GM12878 (cell line): ENCODE data around the gene KRTAP10-5. TPM values are rescaled to one million over a fixed set of nuclear protein-coding genes. Genes with fewer than 3 reads are reported as not detected.

Experiments
- ATAC-seq: fragments of 200-7000 bp; cut with Tn5 transposase; 3 replicates; pipeline ENCODE4 v1.9.1; 2020; ENCODE audit warnings: mild to moderate bottlenecking, moderate library complexity
- BruUV-seq: library from RNA; stranded (reverse); fragments of 400-500 nt; replicated peaks from 2 replicates; lab custom pipeline; 2021; lab: Mats Ljungman, UMichigan
- CTCF ChIA-PET: fragments of 300-600 bp; sonication (Branson Sonifier 250); formaldehyde crosslinking; extraction: SDS; loops from one replicate; lab custom pipeline; 2021; ENCODE audit warnings: inconsistent platforms; lab: Yijun Ruan, JAX
- POLR2A ChIA-PET: fragments of 350-600 bp; formaldehyde crosslinking; extraction: SDS; loops from one replicate; lab custom pipeline; 2021; ENCODE audit warnings: inconsistent platforms; lab: Charles Lee
- RAD21 ChIA-PET: fragments of 300-600 bp; sonication (Branson Sonifier 250); formaldehyde crosslinking; loops from one replicate; lab custom pipeline; 2023; ENCODE audit warnings: antibody characterized with exemption; ENCODE audit not compliant: unreplicated experiment; lab: Charles Lee
- SMC1A ChIA-PET: fragments of 300-600 bp; sonication (Branson Sonifier 250); formaldehyde crosslinking; loops from one replicate; lab custom pipeline; 2023; ENCODE audit not compliant: unreplicated experiment, uncharacterized antibody; lab: Charles Lee
- DNase-seq: peaks from one replicate; pipeline ENCODE4 v3.0.0-alpha.2; 2011; ENCODE audit warnings: low read depth, low spot score
- FAIRE-seq: peaks from 3 replicates; lab custom pipeline; 2011; peaks lifted over from hg19 to GRCh38; lab: Jason Lieb, UNC
- H2AFZ ChIP-seq: 2 replicates; pipeline ENCODE4 v1.6.0; 2011; ENCODE audit warnings: low read depth, low read length, control low read depth; ENCODE audit not compliant: control insufficient read depth
- H3K27ac ChIP-seq: 2 replicates; pipeline ENCODE4 v1.5.1; 2011; ENCODE audit warnings: control low read depth; ENCODE audit not compliant: control insufficient read depth, insufficient read depth
- H3K27me3 ChIP-seq, 2 experiments: replicated peaks in 1 of 2; 2 replicates each; pipeline versions ENCODE4 v1.6.0 to v1.6.1; 2011; ENCODE audit warnings: low read length in 1 of 2; ENCODE audit not compliant: control insufficient read depth in 2 of 2, insufficient read depth in 2 of 2
- H3K36me3 ChIP-seq, 2 experiments: 2 replicates each; pipeline ENCODE4 v1.5.1; 2011; ENCODE audit warnings: low read length in 1 of 2; ENCODE audit not compliant: control insufficient read depth in 2 of 2, insufficient read depth in 2 of 2
- H3K4me1 ChIP-seq: 2 replicates; pipeline ENCODE4 v1.6.1; 2011; ENCODE audit warnings: mild to moderate bottlenecking, low read length, moderate library complexity, mixed read lengths; ENCODE audit not compliant: control insufficient read depth, insufficient read depth
- H3K4me2 ChIP-seq: 2 replicates; pipeline ENCODE4 v1.6.0; 2011; ENCODE audit warnings: control low read depth; ENCODE audit not compliant: control insufficient read depth, insufficient read depth
- H3K4me3 ChIP-seq: fragments of 200-600 bp; sonication (generic); 2 replicates; pipeline ENCODE4 v1.5.1; 2016
- H3K79me2 ChIP-seq: 2 replicates; pipeline ENCODE4 v1.6.0; 2011; ENCODE audit warnings: low read length; ENCODE audit not compliant: control insufficient read depth, insufficient read depth
- H3K9ac ChIP-seq: 2 replicates; pipeline ENCODE4 v1.8.0; 2011; ENCODE audit warnings: low read length, control low read depth, mixed read lengths; ENCODE audit not compliant: control insufficient read depth, insufficient read depth
- H3K9me3 ChIP-seq: replicated peaks from 3 replicates; pipeline ENCODE4 v1.5.1; 2011; ENCODE audit warnings: mild to moderate bottlenecking, low read length; ENCODE audit not compliant: control insufficient read depth, insufficient read depth
- H4K20me1 ChIP-seq: 2 replicates; pipeline ENCODE4 v1.6.0; 2011; ENCODE audit not compliant: control insufficient read depth, insufficient read depth
- BMI1 ChIP-seq: fragments of 450-650 bp; IDR thresholded peaks from 2 replicates; pipeline ENCODE4 v1.6.1; 2016; ENCODE audit warnings: mild to moderate bottlenecking, moderate library complexity, borderline replicate concordance
- ESRRA ChIP-seq: IDR thresholded peaks from 2 replicates; pipeline ENCODE4 v1.6.1; 2012; ENCODE audit warnings: mild to moderate bottlenecking, low read length, improper control_type of control experiment
- EZH2 ChIP-seq: IDR thresholded peaks from 2 replicates; pipeline ENCODE4 v1.6.1; 2012; ENCODE audit warnings: low read depth, mild to moderate bottlenecking, control low read depth, inconsistent platforms, low read length, borderline replicate concordance; ENCODE audit not compliant: control insufficient read depth
- HDAC6 ChIP-seq: fragments of 200-600 bp; sonication (generic); IDR thresholded peaks from one replicate; pipeline ENCODE4 v1.8.0; 2017; ENCODE audit warnings: antibody characterized with exemption; ENCODE audit not compliant: unreplicated experiment
- MXI1 ChIP-seq: fragments of 150-350 bp; IDR thresholded peaks from 2 replicates; pipeline ENCODE4 v1.6.1; 2011; ENCODE audit warnings: low read depth, mild to moderate bottlenecking, inconsistent platforms, low read length, improper control_type of control experiment
- NR2C1 ChIP-seq: fragments of 450-650 bp; IDR thresholded peaks from 2 replicates; pipeline ENCODE4 v1.6.1; 2017; ENCODE audit warnings: antibody characterized with exemption, mild to moderate bottlenecking, moderate library complexity
- PAX5 ChIP-seq: IDR thresholded peaks from 2 replicates; pipeline ENCODE4 v1.6.1; 2011; ENCODE audit warnings: low read depth, low read length, borderline replicate concordance
- POLR2A ChIP-seq: IDR thresholded peaks from 2 replicates; pipeline ENCODE4 v1.6.1; 2011; ENCODE audit warnings: low read depth, mild to moderate bottlenecking, low read length
- POLR2AphosphoS5 ChIP-seq: IDR thresholded peaks from 2 replicates; pipeline ENCODE4 v1.6.1; 2011; ENCODE audit warnings: mild to moderate bottlenecking, low read length, inconsistent platforms
- RB1 ChIP-seq: fragments of 450-650 bp; formaldehyde crosslinking; IDR thresholded peaks from 2 replicates; pipeline ENCODE4 v1.6.1; 2017; ENCODE audit warnings: mild to moderate bottlenecking, borderline replicate concordance
- RCOR1 ChIP-seq: conservative IDR thresholded peaks from 2 replicates; pipeline ENCODE4 v1.6.1; 2012; ENCODE audit warnings: low read depth, low read length, improper control_type of control experiment
- SMAD1 ChIP-seq: fragments of 450-650 bp; IDR thresholded peaks from 2 replicates; pipeline ENCODE4 v1.6.1; 2018; ENCODE audit warnings: mild to moderate bottlenecking, low read depth; ENCODE audit not compliant: partially characterized antibody
- WRNIP1 ChIP-seq: IDR thresholded peaks from 2 replicates; pipeline ENCODE4 v1.6.1; 2011; ENCODE audit warnings: low read depth, low read length, improper control_type of control experiment, borderline replicate concordance
- YY1 ChIP-seq: IDR thresholded peaks from 2 replicates; pipeline ENCODE4 v1.6.1; 2011; ENCODE audit warnings: low read depth, mild to moderate bottlenecking, low read length
- WGBS: methylation state at CpG from one replicate; pipeline ENCODE4 v1.1.6; 2016; ENCODE audit warnings: low lambda C conversion rate; ENCODE audit not compliant: insufficient replicate concordance, insufficient coverage; ENCODE audit errors: missing lambda C conversion rate; 5-methylcytosine and 5-hydroxymethylcytosine counted together
- in situ Hi-C: fragments of 300-500 bp; cut with MboI; formaldehyde crosslinking; loops from 9 replicates; pipeline ENCODE4 v1.14.3; 2018; ENCODE audit warnings: mixed read lengths
- intact Hi-C: fragments of 100-400 bp; cut with micrococcal nuclease; formaldehyde crosslinking; loops from one replicate; pipeline ENCODE4 v1.14.2; 2022; ENCODE audit not compliant: unreplicated experiment
- polyA plus RNA-seq, 11 experiments: library from polyadenylated mRNA; depleted of rRNA in 4 of 11; unstranded in 6 of 11; stranded (reverse) in 5 of 11; fragments of >200 nt; fragmentation: Nextera tagmentation in 4 of 11; fragmentation: Illumina TruSeq in 1 of 11; extraction: Ambion mirVana in 4 of 11; extraction: Trizol in 1 of 11; gene quantifications; 1 replicate in 1 of 11; 2 replicates in 10 of 11; pipeline versions ENCODE4 v1.2.1 to v1.2.3, GENCODE V29; 2011 to 2016; ENCODE audit warnings: inconsistent platforms in 2 of 11, missing spikeins in 2 of 11, low read depth in 1 of 11
- total RNA-seq, 4 experiments: library from RNA; depleted of rRNA in 3 of 4; stranded (reverse); fragments of >200 nt in 3 of 4; fragmentation: Illumina TruSeq in 1 of 4; extraction: Trizol in 1 of 4; gene quantifications; 2 replicates each; pipeline versions ENCODE4 v1.2.1 to v1.2.3, GENCODE V29; 2013 to 2021
- TF ChIP-seq, protein P1 (sequence below): fragments of 450-650 bp; IDR thresholded peaks from 2 replicates; pipeline ENCODE4 v1.6.1; 2017; ENCODE audit warnings: mild to moderate bottlenecking
- TF ChIP-seq, protein P2 (sequence below): fragments of 450-650 bp; IDR thresholded peaks from 2 replicates; pipeline ENCODE4 v1.6.1; 2014; ENCODE audit warnings: mild to moderate bottlenecking

KRTAP10-5 gene
- total and polyA plus RNA-seq, 10 of the 15 experiments (the other 5 are each of a cell fraction or from before 2014, with no cell fraction given) = not detected

DNA sequence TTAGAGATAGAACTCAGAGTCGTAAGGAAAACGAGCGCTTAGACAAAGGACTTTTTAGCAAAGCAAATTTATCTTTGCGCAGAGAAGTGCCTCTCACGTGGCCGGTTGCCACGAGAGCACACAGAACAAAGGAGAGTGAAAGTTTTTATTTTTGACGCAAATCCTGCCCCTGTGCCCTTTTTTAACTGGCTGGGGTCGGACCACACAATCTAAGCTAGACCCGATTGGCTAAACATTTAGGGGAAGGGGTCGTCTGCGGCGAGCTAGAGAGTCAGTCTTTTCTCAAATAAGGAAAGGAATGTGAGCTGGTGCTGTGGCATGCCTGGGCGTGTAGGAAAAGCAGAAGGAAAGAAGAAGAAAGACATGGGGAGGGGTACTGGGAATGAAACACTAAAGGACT lies 31.5 kb downstream of the KRTAP10-5 start (continued):
- TF ChIP-seq BMI1 (no peak), PAX5 (no peak), RCOR1 (no peak), RB1 (no peak), EZH2 (no peak), WRNIP1 (no peak)
- TF ChIP-seq, protein P1, sequence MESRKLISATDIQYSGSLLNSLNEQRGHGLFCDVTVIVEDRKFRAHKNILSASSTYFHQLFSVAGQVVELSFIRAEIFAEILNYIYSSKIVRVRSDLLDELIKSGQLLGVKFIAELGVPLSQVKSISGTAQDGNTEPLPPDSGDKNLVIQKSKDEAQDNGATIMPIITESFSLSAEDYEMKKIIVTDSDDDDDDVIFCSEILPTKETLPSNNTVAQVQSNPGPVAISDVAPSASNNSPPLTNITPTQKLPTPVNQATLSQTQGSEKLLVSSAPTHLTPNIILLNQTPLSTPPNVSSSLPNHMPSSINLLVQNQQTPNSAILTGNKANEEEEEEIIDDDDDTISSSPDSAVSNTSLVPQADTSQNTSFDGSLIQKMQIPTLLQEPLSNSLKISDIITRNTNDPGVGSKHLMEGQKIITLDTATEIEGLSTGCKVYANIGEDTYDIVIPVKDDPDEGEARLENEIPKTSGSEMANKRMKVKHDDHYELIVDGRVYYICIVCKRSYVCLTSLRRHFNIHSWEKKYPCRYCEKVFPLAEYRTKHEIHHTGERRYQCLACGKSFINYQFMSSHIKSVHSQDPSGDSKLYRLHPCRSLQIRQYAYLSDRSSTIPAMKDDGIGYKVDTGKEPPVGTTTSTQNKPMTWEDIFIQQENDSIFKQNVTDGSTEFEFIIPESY = no peak

DNA sequence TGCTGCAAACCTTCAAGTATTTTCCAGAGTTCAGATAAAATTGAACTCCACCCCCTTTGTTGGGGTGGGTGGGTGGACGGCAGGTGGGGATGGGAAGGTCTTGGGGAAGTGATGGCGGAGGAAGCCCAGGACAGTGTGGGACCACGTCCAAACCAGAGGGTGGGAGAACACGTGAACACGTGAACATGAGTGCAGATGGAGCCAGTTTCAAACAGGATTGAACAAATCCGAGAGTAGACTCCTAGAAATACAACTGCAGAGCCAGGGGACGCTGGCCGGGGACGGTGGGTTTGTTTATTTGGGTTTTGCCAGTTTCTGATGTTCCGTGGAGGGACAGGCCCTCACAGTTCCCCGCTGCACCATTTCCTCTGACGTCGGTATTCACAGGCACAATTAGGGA lies 32.0 kb downstream of the KRTAP10-5 start:
- H2AFZ ChIP-seq = no peak overlapping the region
- H3K4me3 ChIP-seq = no peak overlapping the region
- RAD21 ChIA-PET = no interaction called here
- H3K9ac ChIP-seq = no peak overlapping the region
- no peak overlapping the region for H3K27ac ChIP-seq
- no peak overlapping the region for H3K4me2 ChIP-seq
- no peak for ATAC-seq
- H3K4me1 ChIP-seq = no peaks in the 10 kb centered on the region
- intact Hi-C loops = no loop called here
- no peaks in the 10 kb centered on the region for H3K79me2 ChIP-seq
- H3K9me3 ChIP-seq = no peaks in the 10 kb centered on the region; the same call in 2 of the 3 replicates
- H3K27me3 ChIP-seq = no peaks in the 10 kb centered on the region
- CTCF ChIA-PET = no interaction called here
- no peaks in the 10 kb centered on the region for H4K20me1 ChIP-seq
- TF ChIP-seq POLR2A (no peak), ESRRA (no peak), SMAD1 (no peak), HDAC6 (no peak), MXI1 (no peak), YY1 (no peak), NR2C1 (no peak), POLR2AphosphoS5 (no peak)
- TF ChIP-seq, protein P2, sequence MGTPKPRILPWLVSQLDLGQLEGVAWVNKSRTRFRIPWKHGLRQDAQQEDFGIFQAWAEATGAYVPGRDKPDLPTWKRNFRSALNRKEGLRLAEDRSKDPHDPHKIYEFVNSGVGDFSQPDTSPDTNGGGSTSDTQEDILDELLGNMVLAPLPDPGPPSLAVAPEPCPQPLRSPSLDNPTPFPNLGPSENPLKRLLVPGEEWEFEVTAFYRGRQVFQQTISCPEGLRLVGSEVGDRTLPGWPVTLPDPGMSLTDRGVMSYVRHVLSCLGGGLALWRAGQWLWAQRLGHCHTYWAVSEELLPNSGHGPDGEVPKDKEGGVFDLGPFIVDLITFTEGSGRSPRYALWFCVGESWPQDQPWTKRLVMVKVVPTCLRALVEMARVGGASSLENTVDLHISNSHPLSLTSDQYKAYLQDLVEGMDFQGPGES = no peak
- no peaks in the 10 kb centered on the region for H3K36me3 ChIP-seq
- no TSS peak for BruUV-seq
- DNase-seq = no peak
- POLR2A ChIA-PET = no interaction called here
- SMC1A ChIA-PET = interaction anchor here (1.0 kb wide), 1 partner anchor 228 kb away, joined by 3 read pairs; no protein-coding TSS in a partner anchor
- in situ Hi-C loops = no loop called here
- 45% methylated on average over 13 of the region's 13 CpGs for WGBS
- no peak for FAIRE-seq
